GM19452 (cell line): ENCODE data around the gene SEC23A.
"Not testable (repeated sequence)": the region's sequence is repeated elsewhere in the genome, so short reads cannot be mapped to it uniquely, and the experiment has no call there.

Experiments
- ATAC-seq: cut with Tn5 transposase; IDR thresholded peaks from one replicate; pipeline ENCODE4 v1.9.1; 2021; ENCODE audit not compliant: unreplicated experiment

Gene SEC23A

DNA sequence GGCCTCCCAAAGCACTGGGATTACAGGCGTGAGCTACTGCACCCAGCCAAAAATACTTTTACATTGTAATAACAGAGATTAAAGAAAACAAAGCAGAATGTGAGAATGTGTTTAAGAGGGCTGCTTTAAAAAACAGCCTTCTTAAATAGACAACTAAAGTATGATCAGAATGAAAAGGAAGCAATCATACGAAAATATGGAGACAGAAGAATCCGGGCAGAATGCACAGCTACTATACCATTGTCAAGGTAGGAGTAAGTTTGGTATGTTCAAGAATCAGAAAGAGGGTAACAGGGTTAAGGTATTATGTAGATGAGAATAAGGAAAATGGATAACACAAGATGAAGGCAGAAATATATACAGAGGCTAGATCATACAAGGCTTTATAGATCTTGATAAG lies 8.5 kb downstream of the SEC23A start:
- ATAC-seq, result no peak

DNA sequence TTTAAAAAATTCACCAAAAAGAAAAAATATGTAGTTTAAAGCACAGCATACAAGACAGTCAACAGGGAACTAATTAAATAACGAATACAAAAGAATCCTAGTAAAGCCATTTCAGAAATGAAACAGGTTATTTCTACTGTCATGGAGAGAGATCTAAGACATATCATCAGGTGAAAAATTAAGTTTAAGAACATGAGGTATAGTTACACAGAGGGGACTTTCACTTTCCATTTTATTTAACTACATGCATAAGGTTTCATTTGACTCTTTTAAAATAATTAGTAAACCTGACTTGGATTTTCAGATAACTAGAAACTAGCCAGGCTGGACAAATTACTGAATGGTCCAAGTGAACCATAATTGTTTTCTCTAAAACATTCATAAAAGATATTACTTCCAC lies 11.3 kb downstream of the SEC23A start:
- ATAC-seq, result no peak

DNA sequence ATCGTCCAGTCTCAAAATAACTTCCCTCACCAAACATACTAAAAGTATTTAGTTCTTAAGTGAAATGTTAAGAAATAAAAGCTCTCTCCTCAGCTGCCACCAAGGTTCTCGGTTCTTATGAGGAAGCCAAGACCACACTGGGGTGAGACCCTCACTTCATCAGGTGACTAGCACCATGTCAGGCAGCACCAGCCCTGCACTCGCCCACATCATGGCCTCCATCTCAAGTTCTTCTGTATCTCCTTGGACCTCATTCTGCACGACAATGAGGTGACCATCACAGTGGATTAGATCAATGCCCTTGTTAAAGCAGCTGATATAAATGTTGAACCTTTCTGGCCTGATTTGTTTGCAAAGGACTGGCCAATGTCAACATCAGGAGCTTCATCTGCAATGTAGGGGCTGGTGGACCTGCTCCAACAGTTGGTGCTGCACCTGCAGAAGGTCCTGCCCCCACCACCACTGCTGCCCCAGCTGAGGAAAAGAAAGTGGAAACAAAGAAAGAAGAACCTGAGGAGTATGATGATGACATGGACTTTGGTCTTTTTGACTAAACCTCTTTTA lies 12.4 kb downstream of the SEC23A start:
- ATAC-seq, result no peak

DNA sequence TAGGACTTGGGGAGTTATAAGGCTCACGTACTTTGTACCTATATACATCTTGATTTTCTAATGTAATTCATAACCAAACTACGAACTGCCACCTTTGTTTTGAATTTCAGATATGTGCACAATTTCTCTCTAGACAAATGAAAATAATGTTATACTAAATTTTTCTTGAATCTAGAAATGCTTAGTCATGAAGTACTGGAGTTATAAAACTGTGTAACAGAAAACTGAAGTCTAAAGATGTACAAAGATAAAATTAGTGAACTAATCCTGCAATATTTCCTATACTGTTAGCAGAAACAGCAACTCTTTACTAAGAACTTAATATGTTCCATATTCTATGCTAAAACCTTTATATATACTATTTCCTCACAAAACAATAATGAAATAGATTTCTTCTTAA lies 15.5 kb downstream of the SEC23A start:
- no peak for ATAC-seq

DNA sequence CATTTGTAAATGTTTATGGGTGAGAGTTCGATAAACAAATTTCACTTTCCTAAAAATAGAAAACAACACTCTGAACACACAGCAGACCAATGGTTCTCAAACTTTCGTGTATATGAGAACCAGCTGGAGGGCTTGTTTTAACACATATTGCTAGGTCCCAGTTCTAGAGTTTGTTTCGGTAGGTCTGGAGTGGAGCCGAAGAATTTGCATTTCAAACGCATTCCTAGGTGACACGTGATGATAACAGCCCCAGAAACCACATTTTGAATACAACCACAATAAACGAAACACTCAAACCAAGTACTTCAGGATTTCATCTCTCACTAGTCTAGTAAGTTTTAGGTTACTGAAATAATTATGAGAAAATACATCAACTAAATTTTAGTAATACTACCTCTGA lies 17.1 kb downstream of the SEC23A start:
- no peak for ATAC-seq

DNA sequence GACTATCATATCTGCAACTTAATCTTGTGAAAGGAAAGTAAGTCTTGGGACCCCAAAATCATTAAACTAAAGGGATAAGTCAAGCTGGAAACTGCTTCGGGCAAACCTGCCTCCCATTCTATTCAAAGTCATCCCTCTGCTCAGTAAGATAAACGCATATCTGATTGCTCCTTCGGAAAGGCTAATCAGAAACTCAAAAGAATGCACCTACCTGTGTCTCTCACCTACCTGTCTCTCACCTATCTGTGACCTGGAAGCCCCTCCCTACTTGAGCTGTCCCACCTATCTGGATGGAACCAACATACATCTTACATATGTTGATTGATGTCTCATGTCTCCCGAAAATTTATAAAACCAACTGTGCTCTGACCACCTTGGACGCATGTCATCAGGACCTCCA lies 19.9 kb downstream of the SEC23A start:
- ATAC-seq, result no peak

DNA sequence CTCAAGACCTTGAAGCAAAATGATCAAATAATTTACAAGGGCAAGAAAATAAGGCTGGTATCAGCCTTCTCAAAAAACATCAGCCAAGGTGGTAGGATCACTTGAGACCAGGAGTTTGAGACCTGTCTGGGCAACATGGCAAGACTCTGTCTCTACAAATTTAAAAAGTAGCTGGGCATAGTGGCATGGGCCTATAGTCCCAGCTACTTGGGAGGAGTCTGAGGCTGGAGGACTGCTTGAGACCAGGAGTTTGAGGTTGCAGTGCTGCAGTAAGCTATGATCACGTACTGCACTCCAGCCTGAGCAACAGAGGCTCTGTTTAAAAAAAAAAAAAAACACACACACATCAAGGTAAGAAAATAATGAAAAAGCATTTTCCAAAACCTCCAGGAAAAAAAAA lies 22.1 kb downstream of the SEC23A start:
- no peak for ATAC-seq

DNA sequence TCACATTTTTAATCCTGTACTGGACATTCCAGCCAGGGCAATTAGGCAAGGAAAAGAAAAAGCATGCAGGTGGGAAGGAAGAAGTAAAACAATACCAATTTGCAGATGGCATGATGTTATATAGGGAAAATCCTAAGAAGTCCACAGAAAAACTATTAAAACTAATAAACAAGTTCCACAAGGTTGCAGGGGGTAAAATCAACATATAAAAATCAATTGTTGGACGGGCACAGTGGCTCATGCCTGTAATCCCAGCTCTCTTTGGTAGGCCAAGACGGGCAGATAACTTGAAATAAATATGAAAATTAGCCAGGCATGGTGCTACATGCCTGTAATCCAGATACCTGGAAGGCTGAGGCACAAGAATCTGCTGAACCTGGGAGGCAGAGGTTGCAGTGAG lies 31.9 kb downstream of the SEC23A start:
- ATAC-seq, result no peak

DNA sequence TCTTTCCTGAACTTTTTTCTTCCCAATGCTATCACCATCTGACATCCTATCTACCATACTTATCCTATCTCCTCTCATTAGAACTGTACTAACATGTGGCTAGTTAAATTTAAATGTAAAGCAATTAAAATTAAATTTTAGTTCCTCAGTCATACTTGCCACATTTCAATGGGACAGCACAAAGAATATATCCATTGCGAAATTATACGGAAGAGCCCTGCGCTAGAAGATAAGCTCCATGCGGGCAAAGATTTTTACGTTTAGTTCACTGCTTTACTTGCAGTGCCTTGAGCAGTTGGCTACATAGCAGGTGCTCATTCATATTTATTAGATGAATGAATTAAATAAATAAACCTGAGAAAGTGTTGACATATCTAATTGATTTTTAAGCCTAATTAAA lies 33.1 kb downstream of the SEC23A start:
- no peak for ATAC-seq

DNA sequence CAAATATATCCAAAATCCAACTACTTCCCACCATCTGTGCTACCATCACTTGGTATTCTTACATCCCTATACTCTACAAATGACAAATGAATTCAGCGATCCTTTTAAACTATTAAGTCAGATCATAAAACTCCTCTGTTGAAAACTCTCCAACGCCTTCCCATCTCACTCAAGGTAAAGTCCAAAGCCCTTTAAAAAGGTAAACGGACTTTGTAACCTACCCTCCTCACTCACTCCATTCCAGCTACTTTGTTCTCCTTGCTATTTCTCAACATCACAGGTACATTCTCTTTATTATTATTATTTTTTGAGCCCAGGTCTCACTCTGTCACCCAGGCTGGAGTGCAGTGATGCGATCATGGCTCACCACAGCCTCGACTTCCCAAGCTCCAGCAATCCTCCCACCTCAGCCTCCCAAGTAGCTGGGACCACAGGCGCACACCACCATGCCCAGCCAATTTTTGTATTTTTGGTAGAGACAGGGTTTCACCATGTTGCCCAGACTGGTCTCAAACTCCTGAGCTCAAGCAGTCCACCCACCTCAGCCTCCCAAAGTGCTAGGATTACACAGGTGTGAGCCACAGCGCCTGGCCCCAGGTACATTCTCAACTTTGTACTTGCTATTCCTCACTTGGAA lies 33.7 kb downstream of the SEC23A start:
- not testable (repeated sequence) for ATAC-seq

DNA sequence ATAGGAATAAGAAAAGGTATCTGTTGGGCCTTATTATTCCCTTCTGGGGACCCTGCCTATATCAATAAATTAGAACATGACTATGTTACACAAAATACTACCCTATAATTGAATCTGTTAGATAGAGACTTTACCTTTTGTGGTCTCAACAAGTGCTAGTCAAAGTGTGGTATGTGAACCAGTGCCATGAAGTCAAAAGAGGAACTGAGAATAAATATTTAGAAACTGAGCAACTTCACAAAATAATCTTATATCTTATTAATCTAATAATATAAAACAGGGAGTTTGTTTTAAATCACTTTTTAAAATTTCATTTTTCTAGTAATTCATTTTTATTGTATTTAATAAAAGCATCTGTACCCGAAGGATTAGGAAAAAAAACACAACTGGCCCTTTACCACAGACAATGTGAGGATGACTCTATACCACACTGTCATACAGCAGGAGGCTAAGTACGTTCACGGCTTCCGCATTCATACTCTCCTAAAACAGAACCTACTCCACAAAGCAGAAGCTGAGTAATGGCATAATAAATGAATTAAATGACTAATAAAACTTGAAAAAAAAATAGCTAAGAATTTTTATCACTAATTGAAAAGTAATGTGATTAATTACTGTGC lies 42.1 kb downstream of the SEC23A start:
- ATAC-seq, result peak; percentile 99

DNA sequence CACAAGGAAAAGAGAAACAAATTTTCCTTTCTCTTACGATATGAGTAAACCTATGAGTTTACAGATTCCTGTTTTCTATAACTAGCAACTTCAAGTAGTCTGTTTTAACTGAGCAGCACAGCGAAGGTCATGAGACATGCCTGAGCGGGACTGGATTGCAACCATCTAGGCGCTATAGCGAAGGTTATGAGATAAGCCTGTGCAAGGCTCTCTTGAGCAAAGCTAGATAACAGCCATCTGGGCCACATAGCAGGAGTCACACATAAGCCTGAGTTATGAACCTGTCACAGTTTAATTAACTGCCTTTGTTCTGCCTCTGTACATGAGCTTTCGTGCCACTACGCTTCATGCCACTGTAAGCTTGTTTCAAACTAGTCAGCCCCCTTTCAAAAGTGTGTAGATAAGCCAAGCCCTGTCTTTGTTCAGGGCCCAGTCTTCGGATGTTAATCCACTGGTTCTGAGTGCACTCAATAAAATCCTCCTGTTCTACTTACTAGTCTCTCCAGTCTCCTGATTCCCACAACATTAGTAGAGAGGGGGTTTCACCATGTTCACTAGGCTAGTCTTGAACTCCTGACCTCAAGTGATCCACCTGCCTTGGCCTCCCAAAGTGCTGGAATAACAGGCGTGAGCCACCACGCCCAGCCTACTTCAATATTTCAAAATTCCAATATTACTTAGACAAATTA lies 47.1 kb downstream of the SEC23A start:
- ATAC-seq, result no peak

DNA sequence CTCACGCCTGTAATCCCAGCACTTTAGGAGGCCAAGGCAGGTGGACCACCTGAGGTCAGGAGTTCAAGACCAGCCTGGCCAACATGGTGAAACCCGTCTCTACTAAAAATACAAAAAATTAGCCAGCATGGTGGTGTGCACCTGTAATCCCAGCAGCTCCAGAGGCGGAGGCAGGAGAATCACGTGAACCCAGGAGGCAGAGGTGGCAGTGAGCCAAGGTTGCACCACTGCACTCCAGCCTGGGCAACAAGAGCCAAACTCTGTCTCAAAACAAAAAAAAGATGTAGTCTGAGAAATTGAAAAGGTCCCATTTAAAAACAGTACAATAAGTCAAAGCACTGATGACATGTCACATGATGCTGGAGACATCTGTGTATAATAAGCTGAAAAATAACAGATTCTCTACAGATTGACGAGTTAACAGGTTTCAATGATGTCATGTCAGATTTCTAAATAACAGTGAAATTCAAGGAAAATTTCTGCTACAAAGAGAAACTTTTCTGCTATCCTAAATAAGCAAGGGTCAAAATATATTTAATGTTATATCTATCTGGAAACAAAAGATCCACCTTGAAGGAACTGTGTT lies 50.1 kb downstream of the SEC23A start:
- not testable (repeated sequence) for ATAC-seq

DNA sequence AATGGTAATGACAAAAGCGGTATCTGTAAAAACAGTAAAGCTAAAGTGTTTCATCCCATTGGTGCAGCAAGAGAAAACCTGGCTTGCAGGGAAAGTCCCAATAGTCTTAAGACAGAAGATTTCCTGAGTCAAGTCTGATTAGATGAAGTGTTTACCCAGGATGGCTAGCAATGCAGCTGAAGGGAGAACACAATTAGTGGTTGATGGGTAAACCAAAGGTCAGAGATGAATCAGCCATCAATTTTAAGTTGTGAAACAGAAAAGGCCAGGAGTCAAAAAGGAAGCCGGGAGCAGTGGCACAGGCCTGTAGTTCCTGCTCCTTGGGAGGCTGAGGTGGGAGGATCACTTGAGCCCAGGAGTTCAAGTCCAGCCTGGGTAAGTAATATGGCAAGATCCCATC lies 52.6 kb downstream of the SEC23A start:
- ATAC-seq, result no peak

DNA sequence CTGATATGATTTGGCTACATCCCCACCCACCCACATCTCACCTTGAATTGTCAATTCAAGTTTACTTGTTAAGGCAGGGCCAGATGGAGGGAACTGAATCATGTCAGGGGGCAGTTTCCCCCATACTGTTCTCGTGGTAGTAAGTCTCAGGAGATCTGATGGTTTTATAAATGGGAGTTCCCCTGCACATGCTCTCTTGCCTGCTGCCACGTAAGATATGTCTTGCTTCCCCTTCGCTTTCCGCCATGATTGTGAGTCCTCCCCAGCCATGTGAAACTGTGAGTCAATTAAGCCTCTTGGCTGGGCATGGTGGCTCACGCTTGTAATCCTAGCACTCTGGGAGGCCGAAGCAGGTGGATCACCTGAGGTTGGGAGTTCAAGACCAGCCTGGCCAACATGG lies 57.1 kb downstream of the SEC23A start:
- not testable (repeated sequence) for ATAC-seq

DNA sequence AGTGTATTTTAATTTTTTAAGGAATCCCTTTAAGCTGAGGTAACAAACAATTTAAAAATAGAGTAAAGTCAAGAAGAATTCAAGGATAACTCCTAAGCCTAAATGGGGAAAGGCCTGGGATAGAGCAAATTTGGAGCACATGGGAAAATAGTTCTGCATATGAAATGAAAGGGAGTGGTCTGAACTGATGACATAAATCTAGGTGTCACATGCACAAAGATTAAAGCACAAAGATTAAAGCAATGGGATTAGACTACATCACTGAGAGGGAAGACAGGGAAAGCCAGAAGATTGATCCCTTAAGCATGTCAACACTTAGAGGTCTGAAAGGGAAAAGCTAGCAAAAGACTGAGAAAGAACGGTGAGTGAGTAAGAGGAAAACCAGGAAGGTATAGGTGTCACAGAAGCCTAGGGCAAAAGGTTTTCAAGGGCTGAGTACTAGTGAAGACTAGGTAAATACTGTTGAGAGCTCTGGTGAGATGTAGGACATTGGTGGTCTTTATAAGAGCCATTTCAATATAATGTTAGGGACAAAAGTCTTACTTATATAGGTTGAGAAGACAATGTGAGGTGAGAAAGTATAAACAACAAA lies 59.6 kb downstream of the SEC23A start:
- no peak for ATAC-seq

DNA sequence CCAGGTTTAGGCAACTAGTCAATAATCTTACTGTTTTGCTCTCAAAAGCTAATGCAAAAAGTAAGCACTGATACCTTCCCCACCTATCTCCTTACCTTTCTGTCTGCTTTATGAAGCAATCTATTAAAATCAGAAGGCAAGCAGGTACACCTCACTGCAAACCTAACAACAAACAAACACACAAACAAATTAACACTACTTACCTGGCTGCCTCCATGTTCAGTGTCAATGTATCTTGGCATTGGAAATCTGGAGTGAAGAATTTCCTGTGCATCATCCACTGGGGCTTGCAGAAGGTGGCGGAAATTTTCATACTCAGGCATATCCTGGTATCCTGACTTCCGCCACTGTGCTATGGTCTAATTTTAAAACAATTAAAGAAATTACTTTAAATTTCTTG lies 62.5 kb downstream of the SEC23A start:
- ATAC-seq, result no peak

DNA sequence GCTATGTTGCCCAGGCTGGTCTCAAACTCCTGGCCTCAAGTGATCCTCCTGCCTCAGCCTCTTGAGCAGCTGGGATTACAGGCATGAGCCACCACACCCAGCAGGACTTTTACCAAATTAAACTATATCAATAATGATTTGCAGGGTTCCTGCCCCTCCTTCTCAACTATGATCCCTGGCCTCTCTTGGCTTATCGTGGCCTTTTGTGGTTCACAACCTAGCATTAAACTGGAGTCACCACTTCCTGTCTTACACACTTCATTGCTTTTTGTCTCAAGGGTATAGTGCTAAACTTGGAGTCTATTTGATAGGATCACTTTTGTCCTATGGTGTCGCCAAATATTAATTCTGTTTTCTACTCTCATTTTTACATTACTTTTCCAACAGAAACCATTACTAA lies 64.5 kb downstream of the SEC23A start:
- no peak for ATAC-seq

DNA sequence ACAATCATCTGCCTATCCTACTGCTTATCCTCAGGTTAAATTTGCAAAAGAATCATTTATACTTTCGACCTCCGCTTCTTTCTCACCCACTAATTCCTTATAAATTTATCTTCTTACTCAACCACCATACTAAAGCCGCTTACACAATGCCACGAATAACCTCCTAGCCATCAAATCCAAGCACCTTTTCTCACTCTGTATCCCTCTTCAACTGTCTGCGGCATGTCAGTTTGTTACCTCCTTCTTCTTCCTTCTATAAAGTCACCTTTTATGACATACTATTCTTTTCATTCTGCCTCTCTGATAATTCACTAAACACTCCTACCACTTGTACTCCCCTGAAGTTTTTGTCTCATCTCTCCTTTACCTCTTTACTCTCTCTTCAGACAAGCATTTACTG lies 66.3 kb downstream of the SEC23A start:
- ATAC-seq, result no peak

DNA sequence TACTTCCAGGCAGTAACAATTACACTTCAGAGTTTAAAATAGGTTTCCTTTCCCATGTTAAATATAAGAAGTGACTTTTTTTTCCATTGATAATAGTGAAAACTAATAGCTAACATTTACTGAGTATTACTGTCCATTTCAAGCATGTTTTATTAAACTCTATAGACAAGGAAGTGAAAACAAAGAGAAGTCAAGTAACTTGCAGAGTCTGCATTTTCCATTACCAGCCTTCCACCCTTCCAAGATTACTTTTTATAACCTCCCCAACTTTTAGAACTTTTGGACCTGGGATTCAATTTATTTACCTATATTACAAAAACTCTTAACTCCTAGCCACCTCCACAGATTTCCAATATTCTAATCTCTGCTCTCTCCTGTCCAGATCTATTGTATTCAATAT lies 67.7 kb downstream of the SEC23A start:
- ATAC-seq, result no peak

DNA sequence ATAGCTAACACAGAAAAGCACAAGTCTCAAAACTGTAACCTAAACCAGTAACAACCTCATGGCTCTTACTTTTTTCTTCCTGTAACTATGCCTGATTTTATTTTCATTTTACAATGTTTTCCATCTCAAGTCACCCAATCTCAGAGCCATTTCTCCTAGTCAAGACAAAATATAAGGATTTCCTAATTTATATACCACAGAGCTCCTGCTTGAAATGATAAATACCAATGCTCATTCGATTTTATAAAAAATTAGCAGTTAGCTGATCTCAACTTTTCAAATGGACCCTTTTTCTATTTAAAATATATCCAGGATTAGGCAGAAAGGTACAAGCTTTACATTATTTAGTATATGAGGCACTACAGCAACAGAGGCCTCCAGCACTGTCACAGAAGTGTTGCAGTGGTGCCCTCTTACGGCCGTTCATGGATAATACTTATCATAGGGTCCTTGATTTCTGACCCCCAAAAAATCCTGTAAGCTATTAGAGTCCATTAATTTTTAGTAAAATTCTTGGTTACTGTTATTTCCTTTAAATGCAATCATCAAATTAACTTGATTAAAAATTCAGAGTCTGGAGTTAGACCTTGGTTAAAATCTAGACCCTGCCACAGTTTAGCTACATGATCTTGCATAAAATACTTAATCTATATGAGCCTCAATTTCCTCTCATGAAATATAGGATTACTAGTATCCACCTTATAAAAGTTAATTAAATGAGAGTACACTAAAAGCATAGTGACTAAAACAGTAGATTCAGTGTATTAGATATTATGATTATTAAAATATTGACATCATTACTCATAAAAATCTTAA lies 68.3 kb downstream of the SEC23A start:
- no peak for ATAC-seq
